GM12872 (cell line): Measurements from ENCODE around the gene IRF6.

ENCODE experiments used
- CTCF ChIP-seq: IDR thresholded peaks from 3 replicates; pipeline ENCODE4 v1.5.1; 2011; ENCODE audit warnings: low read depth, mild to moderate bottlenecking, low read length, moderate library complexity; ENCODE audit not compliant: insufficient read depth

Gene IRF6

GRCh38 chr1:209755256-209755655 is 50.7 kb downstream of the IRF6 start:
- TF ChIP-seq CTCF = no peak

GRCh38 chr1:209752890-209753289 is 53.1 kb downstream of the IRF6 start:
- TF ChIP-seq CTCF = no peak

- TF ChIP-seq CTCF = no peak
Observed at GRCh38 chr1:209751627-209752231, 54.2 kb downstream of the IRF6 start.

- no peak for TF ChIP-seq CTCF
Observed at GRCh38 chr1:209749670-209750323, 56.1 kb downstream of the IRF6 start.

GRCh38 chr1:209749205-209749604 is 56.7 kb downstream of the IRF6 start:
- no peak for TF ChIP-seq CTCF

- no peak for TF ChIP-seq CTCF
Observed at GRCh38 chr1:209748620-209749019, 57.3 kb downstream of the IRF6 start.

- TF ChIP-seq CTCF = peak; percentile 91
Observed at GRCh38 chr1:209747580-209748262, 58.2 kb downstream of the IRF6 start.
